Smooth muscle cell (in vitro differentiated cells): ENCODE measurements around the gene RASSF7. TPM values are rescaled to one million over a fixed set of nuclear protein-coding genes. Genes with fewer than 3 reads are reported as not detected.
A peak's percentile ranks its signal among the peaks of the same experiment; 100 is the strongest.

ENCODE experiments used
- DNase-seq: peaks from one replicate; lab custom pipeline; 2025; ENCODE audit not compliant: unreplicated experiment; lab: John Stamatoyannopoulos, UW
- H2AFZ ChIP-seq: fragments of 200-600 bp; sonication (generic); 2 replicates; pipeline ENCODE4 v1.6.0; 2016; ENCODE audit warnings: antibody characterized with exemption, low read depth, mild to moderate bottlenecking
- H3F3A ChIP-seq: fragments of 200-600 bp; sonication (generic); 2 replicates; pipeline ENCODE4 v1.6.0; 2017; ENCODE audit warnings: antibody characterized with exemption, low read depth
- H3K27ac ChIP-seq: fragments of 200-600 bp; sonication (generic); 2 replicates; pipeline ENCODE4 v1.5.1; 2016; ENCODE audit warnings: low read depth, mild to moderate bottlenecking
- H3K27me3 ChIP-seq: fragments of 200-600 bp; sonication (generic); 2 replicates; pipeline ENCODE4 v1.6.1; 2016; ENCODE audit warnings: low read depth, mild to moderate bottlenecking
- H3K36me3 ChIP-seq: fragments of 200-600 bp; sonication (generic); 2 replicates; pipeline ENCODE4 v1.5.1; 2016; ENCODE audit warnings: low read depth
- H3K4me1 ChIP-seq: fragments of 200-600 bp; sonication (generic); 2 replicates; pipeline ENCODE4 v1.5.1; 2016; ENCODE audit warnings: low read depth
- H3K4me2 ChIP-seq: fragments of 200-600 bp; sonication (generic); 2 replicates; pipeline ENCODE4 v1.6.0; 2016; ENCODE audit warnings: mild to moderate bottlenecking
- H3K4me3 ChIP-seq: fragments of 200-600 bp; sonication (generic); 2 replicates; pipeline ENCODE4 v1.5.1; 2016; ENCODE audit warnings: mild to moderate bottlenecking
- H3K79me2 ChIP-seq: fragments of 200-600 bp; sonication (generic); 2 replicates; pipeline ENCODE4 v1.6.0; 2016; ENCODE audit warnings: low read depth, mild to moderate bottlenecking
- H3K9ac ChIP-seq: fragments of 200-600 bp; sonication (generic); 2 replicates; pipeline ENCODE4 v1.6.0; 2016; ENCODE audit warnings: low read depth
- H3K9me3 ChIP-seq: fragments of 200-600 bp; sonication (generic); replicated peaks from 2 replicates; pipeline ENCODE4 v1.5.1; 2016; ENCODE audit warnings: low read depth
- H4K20me1 ChIP-seq: fragments of 200-600 bp; sonication (generic); 2 replicates; pipeline ENCODE4 v1.6.0; 2016; ENCODE audit warnings: low read depth
- WGBS: methylation state at CpG from one replicate; pipeline ENCODE4 v1.1.7; 2016; ENCODE audit warnings: low lambda C conversion rate; 5-methylcytosine and 5-hydroxymethylcytosine counted together
- polyA plus RNA-seq: library from polyadenylated mRNA; unstranded; fragments of >200 nt; fragmentation: Nextera tagmentation; extraction: Ambion mirVana; gene quantifications from 2 replicates; pipeline ENCODE4 v1.2.1, GENCODE V29; 2016
- total RNA-seq: library from RNA; depleted of rRNA; stranded (reverse); fragments of >200 nt; gene quantifications from 2 replicates; pipeline ENCODE4 v1.2.3, GENCODE V29; 2014
- TF ChIP-seq, protein P1 (sequence below): fragments of 200-600 bp; sonication (generic); IDR thresholded peaks from 2 replicates; pipeline ENCODE4 v1.5.1; 2017; ENCODE audit warnings: borderline replicate concordance, mild to moderate bottlenecking, antibody characterized with exemption; ENCODE audit not compliant: insufficient read depth, poor library complexity, severe bottlenecking

RASSF7 gene
- total RNA-seq (18.6 and 21.7 TPM in 2 replicates), polyA plus RNA-seq (20.4 and 38.6 TPM in 2 replicates)

DNA sequence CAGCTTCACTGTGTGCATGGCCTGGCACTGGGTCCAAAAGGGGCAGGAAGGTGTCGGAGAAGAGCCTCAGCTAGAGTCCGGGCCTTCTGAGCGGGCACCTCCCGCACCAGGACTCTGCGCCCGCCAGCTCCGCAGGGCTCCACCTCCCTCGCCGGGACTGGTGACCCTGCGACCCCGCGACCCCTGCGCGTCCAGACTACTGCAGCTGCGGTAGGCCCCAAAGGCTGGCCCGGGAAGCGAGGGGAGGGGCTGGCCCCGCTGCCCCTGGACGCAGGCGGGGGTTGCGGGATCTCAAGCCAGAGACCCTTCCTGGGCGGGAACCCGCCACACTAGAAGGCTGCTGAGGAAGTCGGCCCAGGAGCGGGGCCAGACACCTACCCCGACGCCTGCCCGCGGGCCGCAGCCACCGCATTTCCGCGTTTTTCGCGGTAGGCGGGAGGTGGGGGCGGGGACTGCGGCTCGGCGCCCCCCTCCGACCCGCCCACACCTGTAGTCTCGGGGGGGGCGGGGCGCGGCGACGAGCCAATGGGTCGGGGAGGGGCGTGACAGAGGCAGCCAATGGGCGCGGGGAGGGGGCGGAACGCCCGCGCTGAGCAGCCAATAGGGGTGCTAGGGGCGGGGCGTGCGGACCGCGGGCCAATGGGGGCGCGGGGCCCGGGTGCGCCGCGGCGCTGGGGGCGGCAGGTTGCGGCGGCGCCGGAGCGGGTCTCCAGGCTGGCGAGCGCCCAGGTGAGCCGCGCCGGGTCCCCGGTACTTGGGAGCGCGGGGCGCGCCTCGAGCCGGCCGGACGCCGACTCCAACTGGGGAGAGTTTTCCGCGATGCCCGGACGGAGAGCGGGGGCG, at the start of gene RASSF7, which contains the start of gene LMNTD2:
Gene RASSF7 (plus strand): TSS at position 666 of the 843 bp plus-strand sequence. CDS start 799 bp downstream, outside the sequence.
Gene LMNTD2 (minus strand): TSS at position 434 of the 843 bp plus-strand sequence. CDS start 22 bp downstream, at position 412.
- H3K4me2 ChIP-seq: peak within 1 kb of the TSS; percentile 98
- no peaks in the 10 kb centered on the region for H3K9me3 ChIP-seq
- peaks cover 5% of the 10 kb centered on the region for H3K4me1 ChIP-seq
- H4K20me1 ChIP-seq: peaks cover 32% of the 10 kb centered on the region
- no peaks in the 10 kb centered on the region for H3K36me3 ChIP-seq
- H2AFZ ChIP-seq: peak within 1 kb of the TSS; percentile 37
- under 1% methylated on average over 52 of the region's 95 CpGs for WGBS
- no peaks in the 10 kb centered on the region for H3K79me2 ChIP-seq
- peaks cover 36% of the 10 kb centered on the region for H3K27me3 ChIP-seq
- H3K27ac ChIP-seq: no peak within 1 kb of the TSS
- TF ChIP-seq, protein P1, sequence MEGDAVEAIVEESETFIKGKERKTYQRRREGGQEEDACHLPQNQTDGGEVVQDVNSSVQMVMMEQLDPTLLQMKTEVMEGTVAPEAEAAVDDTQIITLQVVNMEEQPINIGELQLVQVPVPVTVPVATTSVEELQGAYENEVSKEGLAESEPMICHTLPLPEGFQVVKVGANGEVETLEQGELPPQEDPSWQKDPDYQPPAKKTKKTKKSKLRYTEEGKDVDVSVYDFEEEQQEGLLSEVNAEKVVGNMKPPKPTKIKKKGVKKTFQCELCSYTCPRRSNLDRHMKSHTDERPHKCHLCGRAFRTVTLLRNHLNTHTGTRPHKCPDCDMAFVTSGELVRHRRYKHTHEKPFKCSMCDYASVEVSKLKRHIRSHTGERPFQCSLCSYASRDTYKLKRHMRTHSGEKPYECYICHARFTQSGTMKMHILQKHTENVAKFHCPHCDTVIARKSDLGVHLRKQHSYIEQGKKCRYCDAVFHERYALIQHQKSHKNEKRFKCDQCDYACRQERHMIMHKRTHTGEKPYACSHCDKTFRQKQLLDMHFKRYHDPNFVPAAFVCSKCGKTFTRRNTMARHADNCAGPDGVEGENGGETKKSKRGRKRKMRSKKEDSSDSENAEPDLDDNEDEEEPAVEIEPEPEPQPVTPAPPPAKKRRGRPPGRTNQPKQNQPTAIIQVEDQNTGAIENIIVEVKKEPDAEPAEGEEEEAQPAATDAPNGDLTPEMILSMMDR: no peak
- no peak within 1 kb of the TSS for H3K9ac ChIP-seq
- H3F3A ChIP-seq: no peaks in the 10 kb centered on the region
- DNase-seq: peak; percentile 77
- peak within 1 kb of the TSS; percentile 82 for H3K4me3 ChIP-seq

GRCh38 chr11:512761-513595, 47.8 kb upstream of the RASSF7 start:
- DNase-seq: no peak
- H3K4me2 ChIP-seq: no peak overlapping the region
- H3K36me3 ChIP-seq: no peaks in the 10 kb centered on the region
- no peak overlapping the region for H2AFZ ChIP-seq
- H3K4me3 ChIP-seq: no peak overlapping the region
- H3K9me3 ChIP-seq: no peaks in the 10 kb centered on the region
- H3K9ac ChIP-seq: no peak overlapping the region
- WGBS: 96% methylated on average over 29 of the region's 29 CpGs
- TF ChIP-seq, protein P1: no peak
- H3K27ac ChIP-seq: no peak overlapping the region
- no peaks in the 10 kb centered on the region for H3K27me3 ChIP-seq
- peaks cover 5% of the 10 kb centered on the region for H3K79me2 ChIP-seq
- H3K4me1 ChIP-seq: no peaks in the 10 kb centered on the region
- H3F3A ChIP-seq: peaks cover 4% of the 10 kb centered on the region
- H4K20me1 ChIP-seq: peaks cover 3% of the 10 kb centered on the region

- Histone ChIP-seq H3K4me3 (no peak overlapping the region), H3K4me1 (no peaks in the 10 kb centered on the region), H3K9me3 (no peaks in the 10 kb centered on the region), H3F3A (peaks cover 4% of the 10 kb centered on the region), H2AFZ (no peak overlapping the region), H4K20me1 (no peaks in the 10 kb centered on the region), H3K36me3 (no peaks in the 10 kb centered on the region), H3K4me2 (no peak overlapping the region), H3K27ac (peak overlapping the region; percentile 83), H3K27me3 (no peaks in the 10 kb centered on the region), H3K9ac (no peak overlapping the region), H3K79me2 (no peaks in the 10 kb centered on the region)
- no peak for DNase-seq
- TF ChIP-seq, protein P1: no peak
- 94% methylated on average over 10 of the region's 10 CpGs for WGBS
These were observed 46.2 kb upstream of the RASSF7 start for GRCh38 chr11:514606-515005.
